HepG2 (cell line): Measurements from ENCODE around the gene DHTKD1. TPM values are rescaled to one million over a fixed set of nuclear protein-coding genes. Genes with fewer than 3 reads are reported as not detected.

ENCODE experiments used
- ATAC-seq: fragments of 200-7000 bp; cut with Tn5 transposase; 3 replicates; pipeline ENCODE4 v1.9.1; 2020; ENCODE audit warnings: mild to moderate bottlenecking, moderate library complexity
- BruUV-seq: library from RNA; stranded (reverse); fragments of 400-500 nt; replicated peaks from 2 replicates; lab custom pipeline; 2021; lab: Mats Ljungman, UMichigan
- CTCF ChIA-PET: fragments of 300-600 bp; formaldehyde crosslinking; extraction: SDS; loops from one replicate; lab custom pipeline; 2021; ENCODE audit warnings: low total read pairs, inconsistent platforms, low intra/inter-chr PET ratio; lab: Yijun Ruan, JAX
- POLR2A ChIA-PET: fragments of 350-600 bp; sonication (Branson Sonifier 250); formaldehyde crosslinking; loops from one replicate; lab custom pipeline; 2020; ENCODE audit warnings: antibody characterized with exemption, inconsistent platforms; lab: Yijun Ruan, JAX
- DNase-seq: peaks from one replicate; pipeline ENCODE4 v3.0.0-alpha.2; 2015; ENCODE audit warnings: low spot score
- FAIRE-seq: peaks from 3 replicates; lab custom pipeline; 2011; peaks lifted over from hg19 to GRCh38; lab: Jason Lieb, UNC
- H2AFZ ChIP-seq: one replicate; pipeline ENCODE4 v1.6.1; 2011; ENCODE audit warnings: low read length, inconsistent platforms
- H3K27ac ChIP-seq: fragments of 300-600 bp; 3 replicates; pipeline ENCODE4 v1.8.0; 2011; ENCODE audit warnings: mixed run types, mild to moderate bottlenecking, mixed read lengths, low read length, inconsistent platforms; ENCODE audit not compliant: insufficient read depth; ENCODE audit errors: extremely low read length
- H3K27me3 ChIP-seq, 2 experiments: fragments of 200-600 bp in 1 of 2; 2 replicates in 1 of 2; 3 replicates in 1 of 2; pipeline versions ENCODE4 v1.6.0 to v1.8.0; 2011; ENCODE audit warnings: low read length in 2 of 2, mild to moderate bottlenecking in 2 of 2, moderate library complexity in 2 of 2, inconsistent platforms in 1 of 2; ENCODE audit not compliant: insufficient read depth in 2 of 2, control insufficient read depth in 1 of 2
- H3K36me3 ChIP-seq, 2 experiments: fragments of 200-600 bp in 1 of 2; replicated peaks in 1 of 2; 2 replicates in 1 of 2; 3 replicates in 1 of 2; pipeline versions ENCODE4 v1.5.1 to v1.8.0; 2011; ENCODE audit warnings: low read length in 2 of 2, inconsistent platforms in 1 of 2; ENCODE audit not compliant: insufficient read depth in 2 of 2, control insufficient read depth in 1 of 2
- H3K4me1 ChIP-seq: 2 replicates; pipeline ENCODE4 v1.5.1; 2012; ENCODE audit warnings: low read length, inconsistent platforms; ENCODE audit not compliant: insufficient read depth
- H3K4me2 ChIP-seq: 2 replicates; pipeline ENCODE4 v1.6.0; 2011; ENCODE audit warnings: low read depth, low read length, inconsistent platforms
- H3K4me3 ChIP-seq, 3 experiments: fragments of 200-600 bp in 1 of 3; sonication (generic), shearing (Covaris generic) in 1 of 3; replicated peaks in 1 of 3; 2 replicates each; pipeline ENCODE4 v1.5.1; 2011 to 2016; ENCODE audit warnings: low read length in 3 of 3, inconsistent platforms in 2 of 3, low read depth in 2 of 3, mild to moderate bottlenecking in 2 of 3, control low read depth in 1 of 3, mixed read lengths in 1 of 3; ENCODE audit not compliant: insufficient read depth in 1 of 3
- H3K79me2 ChIP-seq: one replicate; pipeline ENCODE4 v1.6.1; 2011; ENCODE audit warnings: low read length, inconsistent platforms; ENCODE audit not compliant: insufficient read depth
- H3K9ac ChIP-seq: 2 replicates; pipeline ENCODE4 v1.6.0; 2011; ENCODE audit warnings: mild to moderate bottlenecking, low read depth, low read length, inconsistent platforms; ENCODE audit not compliant: insufficient read depth
- H3K9me3 ChIP-seq: 2 replicates; pipeline ENCODE4 v1.5.1; 2012; ENCODE audit warnings: mild to moderate bottlenecking, low read length
- H4K20me1 ChIP-seq: 2 replicates; pipeline ENCODE4 v1.6.0; 2011; ENCODE audit warnings: inconsistent platforms, mild to moderate bottlenecking, low read length, moderate library complexity; ENCODE audit not compliant: insufficient read depth
- HDAC1 ChIP-seq: sonication (generic); formaldehyde crosslinking; IDR thresholded peaks from 2 replicates; pipeline ENCODE4 v1.5.1; 2020; ENCODE audit warnings: mild to moderate bottlenecking, missing genetic modification reagents
- SAP130 ChIP-seq: IDR thresholded peaks from 2 replicates; pipeline ENCODE4 v1.6.1; 2016; ENCODE audit warnings: low read depth
- SRY ChIP-seq: sonication (generic); formaldehyde crosslinking; IDR thresholded peaks from 2 replicates; pipeline ENCODE4 v1.8.0; 2022; ENCODE audit warnings: mild to moderate bottlenecking, missing genetic modification reagents
- ZNF160 ChIP-seq: sonication (generic); formaldehyde crosslinking; IDR thresholded peaks from 2 replicates; pipeline ENCODE4 v1.8.0; 2022; ENCODE audit warnings: mild to moderate bottlenecking, inconsistent platforms, missing genetic modification reagents
- ZNF225 ChIP-seq: sonication (generic); formaldehyde crosslinking; IDR thresholded peaks from 2 replicates; pipeline ENCODE4 v1.4.0; 2020; ENCODE audit warnings: mild to moderate bottlenecking, missing genetic modification reagents
- ZNF318 ChIP-seq: sonication (generic); formaldehyde crosslinking; IDR thresholded peaks from 2 replicates; pipeline ENCODE4 v1.4.0; 2020; ENCODE audit warnings: mild to moderate bottlenecking, missing genetic modification reagents
- ZNF512B ChIP-seq: sonication (generic); formaldehyde crosslinking; IDR thresholded peaks from 2 replicates; pipeline ENCODE4 v1.5.1; 2020; ENCODE audit warnings: missing genetic modification reagents, mild to moderate bottlenecking, borderline replicate concordance
- ZNF615 ChIP-seq: sonication (generic); formaldehyde crosslinking; IDR thresholded peaks from 2 replicates; pipeline ENCODE4 v1.5.0; 2020; ENCODE audit warnings: mild to moderate bottlenecking, missing genetic modification reagents, borderline replicate concordance
- ZNF691 ChIP-seq: sonication (generic); formaldehyde crosslinking; IDR thresholded peaks from 2 replicates; pipeline ENCODE4 v1.4.0; 2020; ENCODE audit warnings: missing genetic modification reagents, low read depth, mild to moderate bottlenecking, borderline replicate concordance
- WGBS: methylation state at CpG from one replicate; pipeline ENCODE4 v1.1.6; 2017; ENCODE audit warnings: low lambda C conversion rate; 5-methylcytosine and 5-hydroxymethylcytosine counted together
- in situ Hi-C: cut with HindIII; loops from 2 replicates; pipeline ENCODE4 v1.10.0; 2017; ENCODE audit warnings: low pct_unique_long_range_greater_than_20kb; ENCODE audit not compliant: extremely low pct_ligation_motif_present
- intact Hi-C: fragments of 100-400 bp; cut with micrococcal nuclease; formaldehyde crosslinking; loops from one replicate; pipeline ENCODE4 v1.10.0; 2022; ENCODE audit not compliant: unreplicated experiment
- polyA plus RNA-seq, 8 experiments: library from polyadenylated mRNA; depleted of rRNA in 3 of 8; stranded (reverse) in 7 of 8; unstranded in 1 of 8; fragments of >200 nt; fragmentation: Illumina TruSeq in 4 of 8; extraction: Trizol in 4 of 8; gene quantifications; 2 replicates each; pipeline versions ENCODE4 v1.2.1 to v1.2.3, GENCODE V29; 2011 to 2016; ENCODE audit warnings: low read depth in 4 of 8, missing spikeins in 1 of 8, mixed read lengths in 1 of 8; ENCODE audit not compliant: insufficient read depth in 1 of 8
- total RNA-seq, 5 experiments: library from RNA; depleted of rRNA; stranded (reverse); fragments of >200 nt; fragmentation: Illumina TruSeq; extraction: Trizol; gene quantifications; 2 replicates each; pipeline ENCODE4 v1.2.3, GENCODE V29; 2016; ENCODE audit warnings: low read depth in 1 of 5

Gene DHTKD1
- total and polyA plus RNA-seq, 2 of the 13 experiments (the other 11 are each of a cell fraction or from before 2014, with no cell fraction given): 9.6 to 14.1 TPM

- ChIA-PET POLR2A (interaction anchor here (0.6 to 2.6 kb wide), 13 partner anchors 8 to 342 kb away, joined by 3 to 43 read pairs (median 4); partner anchors contain the start of genes CDC123, DHTKD1 and NUDT5), CTCF (no interaction called here)
- no TSS peak for BruUV-seq
- Histone ChIP-seq H3K27ac (peak overlapping the region; percentile 99), H2AFZ (no peak overlapping the region), H3K4me2 (peak overlapping the region; percentile 67), H3K27me3 (no peaks in the 10 kb centered on the region; a peak in 1 of 5 replicates), H4K20me1 (no peaks in the 10 kb centered on the region), H3K36me3 (no peaks in the 10 kb centered on the region), H3K9me3 (no peaks in the 10 kb centered on the region), H3K4me1 (peaks cover 35% of the 10 kb centered on the region), H3K9ac (peak overlapping the region; percentile 99), H3K4me3 (peak overlapping the region; percentile 77 to 96 (median 95)), H3K79me2 (peaks cover 47% of the 10 kb centered on the region)
- DNase-seq (peak; percentile 33), FAIRE-seq (no peak), ATAC-seq (peak; percentile 43)
- WGBS: under 1% methylated on average over 26 of the region's 26 CpGs
- intact Hi-C loops: loop anchor here (5.0 kb wide), 1 partner anchor 85 kb away; the partner anchor contains the start of gene SEC61A2
- in situ Hi-C loops: no loop called here
- TF ChIP-seq ZNF225 (peak; percentile 39; the same call in 1 of the 2 replicates), SAP130 (0 out of 2 replicates have a peak, but pooled peaks have one; percentile 25), ZNF512B (CRISPR knock-in tag) (0 out of 2 replicates have a peak, but pooled peaks have one; percentile 39), ZNF318 (no peak), ZNF615 (CRISPR knock-in tag) (no peak), SRY (0 out of 2 replicates have a peak, but pooled peaks have one; percentile 25), HDAC1 (peak; percentile 13; the same call in 1 of the 2 replicates), ZNF691 (0 out of 2 replicates have a peak, but pooled peaks have one; percentile 27), ZNF160 (peak; percentile 14; the same call in 1 of the 2 replicates)
Measured at GRCh38 chr10:12041766-12042408, 26.9 kb upstream of the DHTKD1 start.
